ENCODE data around the gene TECPR2. TPM values are rescaled to one million over a fixed set of nuclear protein-coding genes. Genes with fewer than 3 reads are reported as not detected.

The TECPR2 gene
- total and polyA plus RNA-seq, 12 donors = 5.1 to 74.3 (median 12.9) TPM

DNA sequence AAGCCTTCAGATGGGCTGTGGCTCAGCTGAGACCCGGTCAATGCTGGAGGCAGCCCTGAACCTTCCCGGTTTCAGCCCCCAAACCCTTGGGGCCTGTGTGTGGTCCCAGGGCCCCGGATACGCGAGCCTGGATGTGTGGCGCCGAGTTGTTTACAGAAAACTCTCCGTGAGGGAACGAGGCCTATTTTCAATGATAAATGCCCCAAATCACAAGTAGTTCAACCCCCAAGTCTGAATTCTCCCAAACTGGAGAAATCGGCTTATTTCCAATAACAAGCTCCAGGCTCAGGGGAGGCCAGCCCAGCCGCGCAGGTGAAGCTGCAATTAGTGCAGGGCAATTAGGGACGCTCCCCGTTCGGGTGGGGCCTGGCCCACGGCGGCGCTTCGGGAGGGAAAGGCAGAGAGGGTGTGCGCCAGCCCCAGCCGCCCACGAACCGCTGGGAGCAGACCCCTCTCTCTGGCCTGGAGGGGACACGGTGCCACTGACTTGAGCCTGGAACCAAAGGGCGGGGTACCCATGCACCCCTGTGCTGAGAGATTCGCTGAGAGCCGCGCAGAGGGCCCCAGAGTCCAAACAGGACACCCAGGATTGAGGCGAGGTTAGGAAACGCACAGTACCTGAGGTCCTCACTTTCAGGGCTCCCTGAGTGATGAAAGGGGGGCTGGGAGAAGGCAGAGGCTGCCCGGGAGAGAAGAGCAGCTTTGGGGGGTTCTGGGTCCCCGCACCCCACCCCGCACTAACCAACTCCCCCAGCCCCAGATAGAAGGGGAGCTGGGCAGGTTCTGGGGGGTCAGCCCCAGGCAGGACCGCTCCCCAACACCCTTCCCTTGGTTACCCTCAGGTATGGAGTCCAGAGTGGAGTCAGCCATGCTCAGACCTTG lies 161.1 kb downstream of the TECPR2 start:
- H3K36me3 ChIP-seq (replicated peaks in 1 of 2) = no peaks in the 10 kb centered on the region
- peaks cover 0 to 6% of the 10 kb centered on the region in 2 donors for H3K4me1 ChIP-seq (replicated peaks in 1 of 2)
- no peaks in the 10 kb centered on the region for H3K9me3 ChIP-seq (replicated peaks in 1 of 3)
- peak overlapping the region in 1 of 4 donors; percentile 67 for H3K4me3 ChIP-seq
- no peaks in the 10 kb centered on the region for H3K27me3 ChIP-seq
- intact Hi-C loops (cut with DNase I) = loop anchor here in 1 of 2 donors (10.0 kb wide), 2 partner anchors 71 to 171 kb away; partner anchors contain the start of gene RCOR1
- H3K27ac ChIP-seq = peak overlapping the region in 2 of 5 donors; percentile 26 to 75
- no peak for TF ChIP-seq POLR2A (IDR thresholded peaks at IDR 0.05)
- TF ChIP-seq, protein P1, sequence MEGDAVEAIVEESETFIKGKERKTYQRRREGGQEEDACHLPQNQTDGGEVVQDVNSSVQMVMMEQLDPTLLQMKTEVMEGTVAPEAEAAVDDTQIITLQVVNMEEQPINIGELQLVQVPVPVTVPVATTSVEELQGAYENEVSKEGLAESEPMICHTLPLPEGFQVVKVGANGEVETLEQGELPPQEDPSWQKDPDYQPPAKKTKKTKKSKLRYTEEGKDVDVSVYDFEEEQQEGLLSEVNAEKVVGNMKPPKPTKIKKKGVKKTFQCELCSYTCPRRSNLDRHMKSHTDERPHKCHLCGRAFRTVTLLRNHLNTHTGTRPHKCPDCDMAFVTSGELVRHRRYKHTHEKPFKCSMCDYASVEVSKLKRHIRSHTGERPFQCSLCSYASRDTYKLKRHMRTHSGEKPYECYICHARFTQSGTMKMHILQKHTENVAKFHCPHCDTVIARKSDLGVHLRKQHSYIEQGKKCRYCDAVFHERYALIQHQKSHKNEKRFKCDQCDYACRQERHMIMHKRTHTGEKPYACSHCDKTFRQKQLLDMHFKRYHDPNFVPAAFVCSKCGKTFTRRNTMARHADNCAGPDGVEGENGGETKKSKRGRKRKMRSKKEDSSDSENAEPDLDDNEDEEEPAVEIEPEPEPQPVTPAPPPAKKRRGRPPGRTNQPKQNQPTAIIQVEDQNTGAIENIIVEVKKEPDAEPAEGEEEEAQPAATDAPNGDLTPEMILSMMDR (IDR thresholded peaks at IDR 0.05) = no peak
- DNase-seq = no peak
- 35 to 61% (median 50%) methylated on average over 12 to 34 of the region's 34 CpGs for WGBS, 4 donors

DNA sequence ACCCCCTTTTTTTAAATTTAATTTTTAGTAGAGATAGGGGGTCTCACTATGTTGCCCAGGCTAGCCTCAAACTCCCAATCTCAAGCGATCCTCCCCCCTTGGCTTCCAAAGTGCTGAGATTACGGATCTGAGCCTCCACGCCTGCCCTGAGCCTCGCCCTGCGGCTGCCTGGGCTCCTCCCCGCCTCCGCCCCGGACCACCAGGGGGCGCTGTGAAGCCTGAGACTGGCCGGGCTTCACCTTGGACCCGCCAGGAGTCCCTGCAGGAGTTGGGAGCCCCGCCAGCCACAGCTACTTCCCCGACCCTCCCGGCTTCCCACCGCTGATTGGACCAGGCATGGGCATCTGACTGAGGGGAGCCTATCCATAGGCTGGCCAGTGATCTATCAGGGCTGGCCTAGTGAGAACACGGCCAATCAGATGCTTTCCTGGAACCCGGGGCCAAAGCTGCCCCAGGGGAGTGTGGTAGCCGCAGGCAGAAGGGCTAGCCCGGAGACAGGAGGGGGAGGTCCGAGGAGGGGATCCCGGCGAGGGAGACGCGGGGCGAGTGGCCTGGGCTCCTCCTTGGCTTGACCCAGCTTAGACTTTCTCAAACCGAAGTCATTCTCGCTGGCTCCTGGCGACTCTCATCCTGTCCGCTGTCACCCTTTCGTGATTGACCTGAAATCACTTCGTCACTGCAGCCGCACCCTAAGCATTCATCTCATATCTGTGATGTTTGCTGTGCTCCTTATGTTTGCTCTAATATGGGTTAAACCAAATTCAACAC lies 161.9 kb downstream of the TECPR2 start:
- no peaks in the 10 kb centered on the region for H3K36me3 ChIP-seq (replicated peaks in 1 of 2)
- H3K9me3 ChIP-seq (replicated peaks in 1 of 3) = no peaks in the 10 kb centered on the region
- peak overlapping the region; percentile 7 to 90 (median 69) for H3K27ac ChIP-seq
- intact Hi-C loops (cut with DNase I) = loop anchor here in 1 of 2 donors (10.0 kb wide), 2 partner anchors 70 to 170 kb away; partner anchors contain the start of gene RCOR1
- H3K27me3 ChIP-seq = no peaks in the 10 kb centered on the region
- peak in 1 of 2 donors; percentile 75 for TF ChIP-seq POLR2A (IDR thresholded peaks at IDR 0.05)
- TF ChIP-seq, protein P1 (IDR thresholded peaks at IDR 0.05) = peak; percentile 97 to 99 (median 99)
- H3K4me3 ChIP-seq = peak overlapping the region in 3 of 4 donors; percentile 49 to 67 (median 66)
- peak; percentile 99 to 100 (median 100) for DNase-seq
- H3K4me1 ChIP-seq (replicated peaks in 1 of 2) = peaks cover 0 to 6% of the 10 kb centered on the region in 2 donors
- WGBS, 4 donors = 0 to 3% (median 0%) methylated on average over 8 to 32 of the region's 32 CpGs

DNA sequence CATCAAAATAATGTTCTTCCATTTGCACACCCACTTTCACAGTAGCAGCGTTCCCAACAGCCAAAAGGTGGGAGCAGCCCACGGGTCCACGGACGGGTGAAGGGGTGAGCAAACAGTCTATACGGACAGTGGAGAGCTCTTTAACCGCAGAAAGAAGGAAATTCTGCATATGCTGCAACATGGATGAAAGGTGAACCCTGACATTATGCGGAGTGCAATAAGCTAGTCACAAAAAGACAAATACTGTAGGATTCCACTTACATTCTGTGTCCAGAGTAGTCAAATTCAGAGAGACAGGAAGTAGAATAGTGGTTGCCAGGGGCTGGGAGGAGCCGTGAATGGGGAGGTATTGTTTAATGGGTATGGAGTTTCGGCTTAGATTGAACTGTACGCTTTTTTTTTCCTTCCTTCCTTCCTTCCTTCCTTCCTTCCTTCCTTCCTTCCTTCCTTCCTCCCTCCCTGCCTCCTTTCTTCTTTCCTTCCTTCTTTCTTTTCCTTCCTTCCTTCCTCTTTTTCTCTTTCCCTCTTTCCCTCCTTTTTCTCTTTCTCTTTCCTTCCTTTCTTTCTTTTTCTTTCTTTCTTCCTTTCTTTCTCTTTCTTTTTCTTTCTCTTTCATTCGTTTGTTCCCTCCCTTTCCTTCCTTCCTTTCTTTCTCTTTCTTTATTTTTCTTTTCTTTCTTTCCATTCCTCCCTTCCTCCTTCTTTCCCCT lies 162.6 kb downstream of the TECPR2 start:
- peak in 5 of 7 donors; percentile 36 to 61 (median 55) for DNase-seq
- peak overlapping the region; percentile 7 to 90 (median 69) for H3K27ac ChIP-seq
- H3K36me3 ChIP-seq (replicated peaks in 1 of 2) = no peaks in the 10 kb centered on the region
- peaks cover 0 to 6% of the 10 kb centered on the region in 2 donors for H3K4me1 ChIP-seq (replicated peaks in 1 of 2)
- no peaks in the 10 kb centered on the region for H3K27me3 ChIP-seq
- peak overlapping the region in 3 of 4 donors; percentile 49 to 67 (median 66) for H3K4me3 ChIP-seq
- no peaks in the 10 kb centered on the region for H3K9me3 ChIP-seq (replicated peaks in 1 of 3)
- intact Hi-C loops (cut with DNase I) = loop anchor here in 1 of 2 donors (10.0 kb wide), 2 partner anchors 69 to 169 kb away; partner anchors contain the start of gene RCOR1
- WGBS, 4 donors = 1 to 3% (median 2%) methylated on average over 11 of the region's 11 CpGs
- TF ChIP-seq, protein P1 (IDR thresholded peaks at IDR 0.05) = peak in 1 of 6 experiments; percentile 12
- TF ChIP-seq POLR2A (IDR thresholded peaks at IDR 0.05) = no peak

Data from adrenal gland (tissue), 12 donors.